ENCODE data around the gene LRWD1.
A peak's percentile ranks its signal among the peaks of the same experiment; 100 is the strongest.

Gene LRWD1

DNA sequence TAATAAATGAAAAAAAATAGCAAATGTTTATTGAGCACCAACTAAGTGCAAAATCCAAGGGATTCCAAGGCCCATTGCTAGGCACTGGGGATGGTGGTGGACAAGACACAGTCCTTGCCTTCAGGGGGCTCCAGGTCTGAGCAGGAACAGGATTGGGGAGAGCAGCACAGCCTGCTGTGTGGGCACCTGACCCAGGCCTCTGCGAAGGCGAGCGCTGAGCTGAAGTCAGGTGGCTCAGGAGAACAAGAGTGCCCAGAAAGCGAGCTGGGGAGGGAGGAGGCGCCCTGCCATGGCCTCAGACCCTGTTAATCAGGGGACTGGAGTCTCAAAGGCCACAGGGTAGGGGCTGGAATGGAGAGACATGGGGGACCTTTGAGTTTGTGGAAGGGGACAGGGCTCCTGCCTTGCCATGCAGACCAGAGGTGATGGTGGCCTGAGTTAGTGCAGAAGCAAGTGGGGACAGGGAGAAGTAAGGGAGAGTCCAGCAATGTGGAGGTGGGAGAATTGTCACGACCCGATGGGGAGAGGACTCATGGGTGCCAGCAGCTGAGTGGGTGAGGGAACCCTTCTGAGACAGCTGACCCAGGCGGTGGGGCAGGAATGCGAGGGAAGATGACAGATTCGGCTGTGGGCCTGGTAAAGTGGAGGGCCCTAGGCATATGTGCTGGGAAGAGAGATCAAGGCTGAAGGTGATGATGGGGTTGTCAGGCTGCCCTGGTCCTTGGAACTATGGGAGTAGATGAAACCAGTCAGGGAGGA is 35.5 kb upstream of the LRWD1 start:
- peaks cover 23% of the 10 kb centered on the region for H3K36me3 ChIP-seq (ENCODE audit: insufficient read depth, low read length)
- H3K27ac ChIP-seq (ENCODE audit: low read depth, low read length), result no peak overlapping the region
- H3K4me1 ChIP-seq (ENCODE audit: insufficient read depth, low read length), result peaks cover 12% of the 10 kb centered on the region

DNA sequence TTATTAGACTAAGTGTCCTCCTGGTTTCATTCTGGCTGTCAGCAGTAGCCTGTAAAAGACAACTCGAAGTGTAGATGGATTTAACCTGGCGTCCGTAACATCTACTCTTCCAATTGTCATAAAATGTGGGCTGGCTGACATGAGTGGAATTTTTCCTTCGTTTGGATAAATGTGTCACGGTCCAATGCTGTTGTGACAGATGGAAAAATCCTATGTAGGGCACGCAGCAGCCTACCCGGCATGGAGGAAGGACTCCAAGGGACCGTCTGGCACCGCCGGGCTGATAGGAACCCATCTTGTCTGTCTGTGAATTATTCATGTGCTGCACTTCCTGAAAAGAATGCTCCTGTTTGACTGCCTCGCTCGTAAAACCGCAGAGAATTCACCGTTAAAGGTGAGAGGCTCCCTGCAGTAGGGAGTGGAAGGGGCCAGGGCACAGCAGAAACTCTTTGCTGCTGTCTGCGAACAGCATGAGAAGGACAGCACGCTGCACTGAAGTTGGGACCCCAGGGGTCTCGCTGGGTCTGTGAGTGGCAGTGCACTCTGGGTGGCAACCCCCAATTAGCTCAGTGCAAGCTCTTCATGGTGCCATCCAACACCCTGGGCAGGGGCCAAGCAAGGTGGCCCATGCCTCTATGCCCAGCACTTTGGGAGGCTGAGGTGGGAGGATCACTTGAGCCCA is 33.0 kb upstream of the LRWD1 start:
- H3K9ac ChIP-seq (ENCODE audit: low read length), result no peak overlapping the region
- H3K27me3 ChIP-seq (ENCODE audit: control insufficient read depth in 1 of 2, insufficient read depth in 2 of 2, low read length in 2 of 2), result no peaks in the 10 kb centered on the region
- H3K27ac ChIP-seq (ENCODE audit: low read depth, low read length), result no peak overlapping the region
- no peak overlapping the region for H3K4me3 ChIP-seq (ENCODE audit: low read depth in 1 of 2, low read length in 2 of 2)
- H3K4me1 ChIP-seq (ENCODE audit: insufficient read depth, low read length), result peaks cover 16% of the 10 kb centered on the region
- H3K9me3 ChIP-seq (ENCODE audit: low read length), result no peaks in the 10 kb centered on the region
- H3K36me3 ChIP-seq (ENCODE audit: insufficient read depth, low read length), result peaks cover 3% of the 10 kb centered on the region

More for the DNA sequence above, 35.5 kb upstream of the LRWD1 start:
- Histone ChIP-seq H3K9ac (ENCODE audit: low read length) (no peak overlapping the region), H3K27me3 (ENCODE audit: control insufficient read depth in 1 of 2, insufficient read depth in 2 of 2, low read length in 2 of 2) (no peaks in the 10 kb centered on the region), H3K4me3 (ENCODE audit: low read depth in 1 of 2, low read length in 2 of 2) (no peak overlapping the region), H3K9me3 (ENCODE audit: low read length) (no peaks in the 10 kb centered on the region)

DNA sequence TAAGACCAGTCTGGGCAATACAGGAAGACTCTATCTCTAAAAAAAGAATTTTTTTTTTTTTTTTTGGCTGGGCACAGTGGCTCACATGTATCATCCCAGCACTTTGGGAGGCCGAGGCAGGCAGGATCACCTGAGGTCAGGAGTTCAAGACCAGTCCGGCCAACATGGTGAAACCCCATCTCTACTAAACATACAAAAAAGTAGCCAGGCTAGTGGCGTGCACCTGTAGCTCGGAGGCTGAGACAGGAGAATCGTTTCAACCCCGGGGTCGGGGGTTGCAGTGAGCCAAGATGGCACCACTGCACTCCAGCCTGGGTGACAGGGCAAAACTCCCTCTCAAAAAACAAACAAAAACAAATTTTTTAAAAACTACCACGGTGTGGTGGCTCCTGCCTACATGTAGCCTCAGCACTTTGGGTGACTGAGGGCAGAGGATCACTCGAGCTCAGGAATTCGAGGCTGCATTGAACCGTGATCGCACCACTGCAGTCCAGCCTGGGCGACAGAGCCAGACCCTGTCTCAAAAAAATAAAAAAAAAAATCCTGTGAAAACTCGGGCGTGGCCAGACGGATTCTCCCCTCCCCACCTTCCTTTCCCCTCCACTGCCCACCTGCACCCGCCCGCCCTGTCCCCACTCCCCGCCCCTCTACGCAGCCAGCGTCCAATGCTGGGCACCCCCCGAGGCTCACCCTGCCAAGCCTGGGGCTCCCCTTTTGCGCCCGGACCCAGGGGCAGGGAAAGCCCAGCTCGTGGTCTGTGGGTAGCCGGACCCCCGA is 32.2 kb upstream of the LRWD1 start:
- no peaks in the 10 kb centered on the region for H3K36me3 ChIP-seq (ENCODE audit: insufficient read depth, low read length)
- H3K27me3 ChIP-seq (ENCODE audit: control insufficient read depth in 1 of 2, insufficient read depth in 2 of 2, low read length in 2 of 2), result no peaks in the 10 kb centered on the region
- peaks cover 16% of the 10 kb centered on the region for H3K4me1 ChIP-seq (ENCODE audit: insufficient read depth, low read length)
- no peaks in the 10 kb centered on the region for H3K9me3 ChIP-seq (ENCODE audit: low read length)
- H3K9ac ChIP-seq (ENCODE audit: low read length), result no peak overlapping the region
- H3K4me3 ChIP-seq (ENCODE audit: low read depth in 1 of 2, low read length in 2 of 2), result peak overlapping the region; percentile 68
- no peak overlapping the region for H3K27ac ChIP-seq (ENCODE audit: low read depth, low read length)

DNA sequence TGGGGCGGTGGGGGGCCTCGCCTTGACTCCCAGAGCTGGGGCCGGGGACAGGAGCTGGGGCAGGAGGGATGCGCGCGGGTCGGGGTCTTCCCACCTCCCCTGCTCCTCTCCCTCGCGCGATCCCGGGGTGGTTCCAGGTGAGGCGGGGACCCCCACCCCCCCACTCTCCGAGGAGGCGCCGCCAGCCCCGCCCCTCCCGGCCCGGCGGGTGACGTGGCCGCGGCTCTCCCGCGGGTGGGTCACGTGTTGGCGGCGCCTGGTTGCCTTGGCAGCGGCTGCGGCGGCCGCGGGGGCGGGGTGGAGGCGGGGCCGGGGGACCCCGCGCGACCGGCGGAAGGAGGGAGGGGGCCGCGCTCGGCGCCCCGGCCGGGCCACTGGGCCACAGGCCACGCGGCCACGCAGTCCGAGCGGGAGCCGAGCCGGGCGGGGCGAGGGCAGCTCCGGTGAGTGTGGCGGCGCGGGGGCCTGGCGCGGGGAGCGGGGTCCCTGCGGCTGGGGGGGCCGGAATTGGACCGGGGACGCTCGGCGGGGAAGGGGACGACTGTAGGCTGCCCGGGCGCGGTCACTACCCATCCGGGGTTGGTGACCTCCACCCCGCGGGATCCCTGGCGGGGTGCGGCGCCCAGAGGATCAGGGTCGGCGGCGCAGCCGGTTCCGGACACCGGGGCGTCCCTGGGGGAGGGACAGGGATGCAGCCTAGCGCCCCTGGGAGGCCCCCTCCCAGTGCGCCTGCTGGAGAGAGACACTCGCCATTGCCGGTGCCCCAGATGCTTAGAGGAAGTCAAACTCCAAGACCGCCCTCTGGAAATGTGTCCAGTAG is 31.4 kb upstream of the LRWD1 start, which contains the start of gene ORAI2:
Gene ORAI2, plus strand, starts transcription at position 357 of the 820 bp plus-strand sequence. CDS start 5,382 bp downstream, outside the sequence.
- H3K9me3 ChIP-seq (ENCODE audit: low read length), result no peaks in the 10 kb centered on the region
- no peak within 1 kb of the TSS for H3K9ac ChIP-seq (ENCODE audit: low read length)
- H3K36me3 ChIP-seq (ENCODE audit: insufficient read depth, low read length), result no peaks in the 10 kb centered on the region
- H3K4me1 ChIP-seq (ENCODE audit: insufficient read depth, low read length), result peaks cover 16% of the 10 kb centered on the region
- H3K4me3 ChIP-seq (ENCODE audit: low read depth in 1 of 2, low read length in 2 of 2), result peak within 1 kb of the TSS; percentile 68
- H3K27me3 ChIP-seq (ENCODE audit: control insufficient read depth in 1 of 2, insufficient read depth in 2 of 2, low read length in 2 of 2), result no peaks in the 10 kb centered on the region
- no peak within 1 kb of the TSS for H3K27ac ChIP-seq (ENCODE audit: low read depth, low read length)

- Histone ChIP-seq H3K9ac (ENCODE audit: low read length) (no peak overlapping the region), H3K4me3 (ENCODE audit: low read depth in 1 of 2, low read length in 2 of 2) (peak overlapping the region; percentile 47 to 68), H3K9me3 (ENCODE audit: low read length) (no peaks in the 10 kb centered on the region), H3K4me1 (ENCODE audit: insufficient read depth, low read length) (peaks cover 16% of the 10 kb centered on the region), H3K27ac (ENCODE audit: low read depth, low read length) (no peak overlapping the region), H3K27me3 (ENCODE audit: control insufficient read depth in 1 of 2, insufficient read depth in 2 of 2, low read length in 2 of 2) (no peaks in the 10 kb centered on the region), H3K36me3 (ENCODE audit: insufficient read depth, low read length) (no peaks in the 10 kb centered on the region)
Observed at GRCh38 chr7:102434039-102434486, 30.7 kb upstream of the LRWD1 start.

DNA sequence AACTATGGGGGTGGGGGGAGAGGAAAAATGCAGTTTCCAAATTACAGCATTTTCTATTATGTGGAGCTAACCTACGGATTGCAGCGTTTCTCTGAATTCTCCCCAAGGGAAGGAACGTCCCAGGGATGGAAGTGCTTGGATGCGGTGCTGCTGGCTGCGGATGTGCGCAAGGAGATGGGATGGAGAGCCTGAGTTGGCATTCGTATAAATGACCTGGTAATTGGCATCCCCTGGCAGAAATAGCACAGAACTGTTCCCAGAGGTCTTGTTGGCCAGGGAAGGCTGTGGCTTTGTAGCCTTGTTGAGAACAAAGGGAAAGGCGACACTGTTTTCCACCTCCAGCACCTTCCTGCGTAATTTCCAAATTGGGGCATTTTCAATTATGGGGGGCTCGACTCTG is 28.7 kb upstream of the LRWD1 start:
- Histone ChIP-seq H3K4me1 (ENCODE audit: insufficient read depth, low read length) (peaks cover 16% of the 10 kb centered on the region), H3K4me3 (ENCODE audit: low read depth in 1 of 2, low read length in 2 of 2) (no peak overlapping the region), H3K9ac (ENCODE audit: low read length) (no peak overlapping the region), H3K27ac (ENCODE audit: low read depth, low read length) (no peak overlapping the region), H3K36me3 (ENCODE audit: insufficient read depth, low read length) (no peaks in the 10 kb centered on the region), H3K9me3 (ENCODE audit: low read length) (no peaks in the 10 kb centered on the region), H3K27me3 (ENCODE audit: control insufficient read depth in 1 of 2, insufficient read depth in 2 of 2, low read length in 2 of 2) (no peaks in the 10 kb centered on the region)

DNA sequence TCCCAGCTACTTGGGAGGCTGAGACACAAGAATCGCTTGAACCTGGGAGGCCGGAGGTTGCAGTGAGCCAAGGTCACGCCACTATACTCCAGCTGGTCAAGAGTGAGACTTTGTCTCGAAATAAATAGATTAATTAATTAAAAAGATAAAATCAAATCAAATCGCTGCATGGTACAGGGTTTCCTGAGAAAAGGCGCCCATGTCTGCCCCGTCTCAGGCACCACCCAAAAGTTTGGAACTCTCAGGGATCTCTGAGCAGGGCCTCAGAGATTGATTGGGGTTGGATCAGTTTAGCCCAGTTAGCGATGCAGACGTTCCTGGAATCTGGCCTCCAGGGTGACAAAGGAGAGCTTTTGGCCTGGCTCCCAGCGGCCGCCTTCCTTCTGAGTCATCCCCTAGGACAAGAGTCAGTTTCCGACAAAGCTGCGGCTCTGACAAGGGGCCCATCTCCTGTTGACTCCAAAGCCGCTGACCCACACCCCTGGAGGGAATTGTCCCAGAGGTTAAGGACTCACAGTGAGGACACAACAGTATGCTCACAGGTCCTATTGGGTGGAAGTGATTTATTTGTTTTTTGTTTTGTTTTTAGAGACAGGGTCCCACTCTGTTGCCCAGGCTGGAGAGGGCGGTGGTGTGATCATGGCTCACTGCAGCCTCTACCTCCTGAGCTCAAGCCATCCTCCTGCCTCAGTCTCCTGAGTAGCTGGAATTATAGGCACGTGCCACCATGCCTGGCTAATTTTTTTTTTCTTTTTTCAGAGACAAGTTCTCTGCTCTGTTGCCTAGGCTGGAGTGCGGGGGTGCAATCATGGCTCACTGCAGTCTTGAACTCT is 24.6 kb upstream of the LRWD1 start:
- H3K9ac ChIP-seq (ENCODE audit: low read length), result no peak overlapping the region
- H3K36me3 ChIP-seq (ENCODE audit: insufficient read depth, low read length), result no peaks in the 10 kb centered on the region
- no peak overlapping the region for H3K4me3 ChIP-seq (ENCODE audit: low read depth in 1 of 2, low read length in 2 of 2)
- H3K9me3 ChIP-seq (ENCODE audit: low read length), result no peaks in the 10 kb centered on the region
- H3K27ac ChIP-seq (ENCODE audit: low read depth, low read length), result no peak overlapping the region
- no peaks in the 10 kb centered on the region for H3K4me1 ChIP-seq (ENCODE audit: insufficient read depth, low read length)
- H3K27me3 ChIP-seq (ENCODE audit: control insufficient read depth in 1 of 2, insufficient read depth in 2 of 2, low read length in 2 of 2), result no peaks in the 10 kb centered on the region

GRCh38 chr7:102444961-102445673 is 19.7 kb upstream of the LRWD1 start:
- Histone ChIP-seq H3K4me3 (ENCODE audit: low read depth in 1 of 2, low read length in 2 of 2) (no peak overlapping the region), H3K9me3 (ENCODE audit: low read length) (no peaks in the 10 kb centered on the region), H3K36me3 (ENCODE audit: insufficient read depth, low read length) (peaks cover 6% of the 10 kb centered on the region), H3K27me3 (ENCODE audit: control insufficient read depth in 1 of 2, insufficient read depth in 2 of 2, low read length in 2 of 2) (no peaks in the 10 kb centered on the region), H3K9ac (ENCODE audit: low read length) (no peak overlapping the region), H3K27ac (ENCODE audit: low read depth, low read length) (no peak overlapping the region), H3K4me1 (ENCODE audit: insufficient read depth, low read length) (no peaks in the 10 kb centered on the region)

DNA sequence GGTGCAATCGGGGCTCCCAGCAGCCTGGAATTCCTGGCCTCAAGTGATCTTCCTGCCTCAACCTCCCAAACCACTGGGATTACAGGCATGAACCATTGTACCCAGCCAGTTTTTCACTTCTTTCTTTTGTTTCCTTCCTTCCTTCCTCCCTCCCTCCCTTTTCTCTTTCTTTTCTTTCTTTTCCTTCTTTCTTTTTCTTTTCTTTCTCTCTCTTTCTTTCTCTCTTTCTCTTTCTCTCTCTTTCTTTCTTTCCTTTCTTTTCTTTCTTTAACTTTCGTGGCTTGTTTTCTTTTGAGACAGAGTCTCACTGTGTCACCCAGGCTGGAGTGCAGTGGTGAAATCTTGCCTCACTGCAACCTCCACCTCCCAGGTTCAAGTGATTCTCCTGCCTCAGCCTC is 19.1 kb upstream of the LRWD1 start:
- H3K36me3 ChIP-seq (ENCODE audit: insufficient read depth, low read length), result peaks cover 6% of the 10 kb centered on the region
- no peaks in the 10 kb centered on the region for H3K9me3 ChIP-seq (ENCODE audit: low read length)
- H3K4me3 ChIP-seq (ENCODE audit: low read depth in 1 of 2, low read length in 2 of 2), result no peak overlapping the region
- no peaks in the 10 kb centered on the region for H3K4me1 ChIP-seq (ENCODE audit: insufficient read depth, low read length)
- H3K27ac ChIP-seq (ENCODE audit: low read depth, low read length), result no peak overlapping the region
- no peak overlapping the region for H3K9ac ChIP-seq (ENCODE audit: low read length)
- H3K27me3 ChIP-seq (ENCODE audit: control insufficient read depth in 1 of 2, insufficient read depth in 2 of 2, low read length in 2 of 2), result no peaks in the 10 kb centered on the region

All from muscle layer of colon (tissue), 2 donors.